ENCODE measurements around the gene ECPAS. TPM values are rescaled to one million over a fixed set of nuclear protein-coding genes. Genes with fewer than 3 reads are reported as not detected.

ECPAS gene
- total RNA-seq (83.7 TPM), polyA plus RNA-seq (ENCODE audit: insufficient read depth, low read depth, low replicate concordance) (28.1 TPM)
- long read RNA-seq, donor 1, partial matches to known transcripts = 8 of 8 reads
- long read RNA-seq, donor 1, other reads (novel, unspliced or antisense) = 0 of 8 reads
- long read RNA-seq, donor 2, partial matches to known transcripts = 5 of 5 reads
- long read RNA-seq, donor 2, other reads (novel, unspliced or antisense) = 0 of 5 reads
- long read RNA-seq, donor 3, partial matches to known transcripts = 14 of 14 reads
- long read RNA-seq, donor 3, other reads (novel, unspliced or antisense) = 0 of 14 reads
- long read RNA-seq, donor 4, partial matches to known transcripts = 5 of 5 reads
- long read RNA-seq, donor 4, other reads (novel, unspliced or antisense) = 0 of 5 reads
- long read RNA-seq, donor 5 = 0 reads
- long read RNA-seq, donor 6, partial matches to known transcripts = 6 of 6 reads
- long read RNA-seq, donor 6, other reads (novel, unspliced or antisense) = 0 of 6 reads
- long read RNA-seq, donor 7, full-length matches to known transcripts = 6 of 29 reads
- long read RNA-seq, donor 7, partial matches to known transcripts = 16 of 29 reads
- long read RNA-seq, donor 7, other reads (novel, unspliced or antisense) = 7 of 29 reads
- long read RNA-seq, donor 8, partial matches to known transcripts = 13 of 13 reads
- long read RNA-seq, donor 8, other reads (novel, unspliced or antisense) = 0 of 13 reads
- long read RNA-seq, donor 9 = 0 reads
- long read RNA-seq, donor 10, partial matches to known transcripts = 8 of 8 reads
- long read RNA-seq, donor 10, other reads (novel, unspliced or antisense) = 0 of 8 reads

GRCh38 chr9:111483858-111484571 is at the start of gene ECPAS:
ECPAS (minus strand) TSS chr9:111484383; CDS start chr9:111472918, 11,465 bp downstream.
- Histone ChIP-seq H3K27me3 (ENCODE audit: control insufficient read depth, insufficient read depth, low read length) (no peaks in the 10 kb centered on the region), H3K9me3 (ENCODE audit: control insufficient read depth in 2 of 3, insufficient read depth in 1 of 3, low read length in 3 of 3) (no peaks in the 10 kb centered on the region), H3K4me3 (ENCODE audit: low read length in 3 of 3) (peak within 1 kb of the TSS; percentile 64 to 98 (median 96)), H3K9ac (ENCODE audit: low read length in 3 of 3) (peak within 1 kb of the TSS; percentile 51 to 97 (median 89)), H3K36me3 (ENCODE audit: control insufficient read depth in 2 of 3, insufficient read depth in 3 of 3, low read length in 3 of 3) (no peaks in the 10 kb centered on the region), H3K27ac (ENCODE audit: low read depth in 2 of 2, low read length in 2 of 2) (peak within 1 kb of the TSS; percentile 79 to 91), H3K4me1 (ENCODE audit: control insufficient read depth in 2 of 3, insufficient read depth in 2 of 3, low read depth in 1 of 3, low read length in 3 of 3) (peaks cover 0 to 9% (median 2%) of the 10 kb centered on the region in 3 donors)
- FAIRE-seq = no peak
- DNase-seq = peak; percentile 78 to 89 (median 83)
- TF ChIP-seq CTCF (IDR thresholded peaks at IDR 0.05; ENCODE audit: borderline replicate concordance, extremely low read depth, insufficient read depth) = no peak
- intact Hi-C loops (cut with DNase I) = no loop called here

GRCh38 chr9:111533099-111533790 is 49.1 kb upstream of the ECPAS start:
- Histone ChIP-seq H3K9ac (ENCODE audit: low read length in 3 of 3) (no peak overlapping the region), H3K4me1 (ENCODE audit: control insufficient read depth in 2 of 3, insufficient read depth in 2 of 3, low read depth in 1 of 3, low read length in 3 of 3) (no peaks in the 10 kb centered on the region), H3K27me3 (ENCODE audit: control insufficient read depth, insufficient read depth, low read length) (no peaks in the 10 kb centered on the region), H3K36me3 (ENCODE audit: control insufficient read depth in 2 of 3, insufficient read depth in 3 of 3, low read length in 3 of 3) (peaks cover 2 to 17% (median 6%) of the 10 kb centered on the region in 3 donors), H3K27ac (ENCODE audit: low read depth in 2 of 2, low read length in 2 of 2) (no peak overlapping the region), H3K9me3 (ENCODE audit: control insufficient read depth in 2 of 3, insufficient read depth in 1 of 3, low read length in 3 of 3) (peaks cover 0 to 18% (median 10%) of the 10 kb centered on the region in 3 donors), H3K4me3 (ENCODE audit: low read length in 3 of 3) (no peak overlapping the region)
- no peak for TF ChIP-seq CTCF (IDR thresholded peaks at IDR 0.05; ENCODE audit: borderline replicate concordance, extremely low read depth, insufficient read depth)
- DNase-seq (peak in 3 of 5 donors; percentile 17 to 39 (median 30)), FAIRE-seq (no peak)
- intact Hi-C loops (cut with DNase I) = no loop called here

- no peak for TF ChIP-seq CTCF (IDR thresholded peaks at IDR 0.05; ENCODE audit: borderline replicate concordance, extremely low read depth, insufficient read depth)
- FAIRE-seq = no peak
- H3K9me3 ChIP-seq (ENCODE audit: control insufficient read depth in 2 of 3, insufficient read depth in 1 of 3, low read length in 3 of 3) = peaks cover 0 to 16% (median 6%) of the 10 kb centered on the region in 3 donors
- intact Hi-C loops (cut with DNase I) = no loop called here
- H3K4me3 ChIP-seq (ENCODE audit: low read length in 3 of 3) = no peak overlapping the region
- no peak overlapping the region for H3K9ac ChIP-seq (ENCODE audit: low read length in 3 of 3)
- peaks cover under 1 to 10% (median 2%) of the 10 kb centered on the region in 3 donors for H3K36me3 ChIP-seq (ENCODE audit: control insufficient read depth in 2 of 3, insufficient read depth in 3 of 3, low read length in 3 of 3)
- H3K27me3 ChIP-seq (ENCODE audit: control insufficient read depth, insufficient read depth, low read length) = no peaks in the 10 kb centered on the region
- no peak overlapping the region for H3K27ac ChIP-seq (ENCODE audit: low read depth in 2 of 2, low read length in 2 of 2)
- DNase-seq = no peak
- no peaks in the 10 kb centered on the region for H3K4me1 ChIP-seq (ENCODE audit: control insufficient read depth in 2 of 3, insufficient read depth in 2 of 3, low read depth in 1 of 3, low read length in 3 of 3)
Measured at GRCh38 chr9:111531716-111532115, 47.5 kb upstream of the ECPAS start.

Data from kidney (tissue), 22 donors.